HEK293 (cell line): ENCODE measurements around the gene KIF21A.

Source experiments
- CTCF ChIA-PET: fragments of 350-600 bp; formaldehyde crosslinking; extraction: SDS; loops from one replicate; lab custom pipeline; 2021; ENCODE audit warnings: antibody characterized with exemption; lab: Yijun Ruan, JAX
- POLR2A ChIA-PET: fragments of 300-600 bp; formaldehyde crosslinking; extraction: SDS; loops from one replicate; lab custom pipeline; 2020; ENCODE audit warnings: antibody characterized with exemption, inconsistent platforms; lab: Yijun Ruan, JAX
- H3K27ac ChIP-seq: fragments of 200-500 bp; sonication (Bioruptor generic); 2 replicates; pipeline ENCODE4 v1.5.1; 2014; ENCODE audit warnings: low read depth, low read length, control low read depth, inconsistent platforms; ENCODE audit errors: extremely low read depth
- H3K36me3 ChIP-seq, 2 experiments: fragments of 200-500 bp in 1 of 2; sonication (Bioruptor generic) in 1 of 2; 1 replicate in 1 of 2; 2 replicates in 1 of 2; pipeline ENCODE4 v1.5.1; 2014 to 2017; ENCODE audit warnings: inconsistent platforms in 2 of 2, low read length in 2 of 2; ENCODE audit not compliant: control insufficient read depth in 2 of 2, insufficient read depth in 1 of 2
- H3K4me1 ChIP-seq: fragments of 200-500 bp; sonication (Bioruptor generic); 2 replicates; pipeline ENCODE4 v1.5.1; 2014; ENCODE audit warnings: mild to moderate bottlenecking, low read length, inconsistent platforms; ENCODE audit not compliant: control insufficient read depth, insufficient read depth
- H3K4me3 ChIP-seq: 2 replicates; pipeline ENCODE4 v1.5.1; 2011; ENCODE audit warnings: low read depth, mild to moderate bottlenecking, control low read depth, low read length, moderate library complexity
- H3K9me3 ChIP-seq: fragments of 200-500 bp; sonication (Bioruptor generic); 2 replicates; pipeline ENCODE4 v1.5.1; 2014; ENCODE audit warnings: low read depth, low read length, inconsistent platforms; ENCODE audit not compliant: control insufficient read depth, insufficient read depth
- GLI4 ChIP-seq: fragments of 450-650 bp; formaldehyde crosslinking; IDR thresholded peaks from 2 replicates; pipeline ENCODE4 v1.5.1; 2016; ENCODE audit warnings: missing biosample characterization, missing genetic modification characterization
- GLIS1 ChIP-seq: fragments of 450-650 bp; formaldehyde crosslinking; IDR thresholded peaks from 2 replicates; pipeline ENCODE4 v1.5.1; 2016; ENCODE audit warnings: missing biosample characterization, missing genetic modification characterization
- SCRT2 ChIP-seq: fragments of 450-650 bp; formaldehyde crosslinking; IDR thresholded peaks from 2 replicates; pipeline ENCODE4 v1.5.1; 2016; ENCODE audit warnings: missing biosample characterization, missing genetic modification characterization
- TCF7L2 ChIP-seq: IDR thresholded peaks from 2 replicates; pipeline ENCODE4 v1.6.1; 2011; ENCODE audit warnings: low read depth, mild to moderate bottlenecking, inconsistent platforms, low read length, moderate library complexity, borderline replicate concordance
- ZBTB44 ChIP-seq: fragments of 450-650 bp; IDR thresholded peaks from 2 replicates; pipeline ENCODE4 v1.5.1; 2018; ENCODE audit warnings: missing biosample characterization, mild to moderate bottlenecking, missing genetic modification characterization
- ZBTB7A ChIP-seq: fragments of 450-650 bp; formaldehyde crosslinking; IDR thresholded peaks from 2 replicates; pipeline ENCODE4 v1.5.1; 2016; ENCODE audit warnings: low read depth, missing biosample characterization, missing genetic modification characterization
- ZNF24 ChIP-seq: fragments of 450-650 bp; formaldehyde crosslinking; IDR thresholded peaks from 2 replicates; pipeline ENCODE4 v1.5.1; 2016; ENCODE audit warnings: missing biosample characterization, missing genetic modification characterization
- ZNF280C ChIP-seq: fragments of 450-650 bp; formaldehyde crosslinking; IDR thresholded peaks from 2 replicates; pipeline ENCODE4 v1.5.1; 2016; ENCODE audit warnings: missing biosample characterization, missing genetic modification characterization
- ZNF37A ChIP-seq: fragments of 450-650 bp; IDR thresholded peaks from 2 replicates; pipeline ENCODE4 v1.5.1; 2018; ENCODE audit warnings: missing biosample characterization, missing genetic modification characterization
- ZNF426 ChIP-seq: fragments of 450-650 bp; formaldehyde crosslinking; IDR thresholded peaks from 2 replicates; pipeline ENCODE4 v1.5.1; 2017; ENCODE audit warnings: missing biosample characterization, missing genetic modification characterization, mild to moderate bottlenecking, inconsistent platforms, moderate library complexity
- ZNF549 ChIP-seq: fragments of 450-650 bp; IDR thresholded peaks from 2 replicates; pipeline ENCODE4 v1.5.1; 2018; ENCODE audit warnings: missing biosample characterization, missing genetic modification characterization, mild to moderate bottlenecking, inconsistent platforms, moderate library complexity
- ZNF555 ChIP-seq: fragments of 450-650 bp; formaldehyde crosslinking; conservative IDR thresholded peaks from 2 replicates; pipeline ENCODE4 v1.5.1; 2017; ENCODE audit warnings: missing biosample characterization, mild to moderate bottlenecking, missing genetic modification characterization, inconsistent platforms
- ZNF571 ChIP-seq: fragments of 450-650 bp; formaldehyde crosslinking; IDR thresholded peaks from 2 replicates; pipeline ENCODE4 v1.5.0; 2017; ENCODE audit warnings: missing biosample characterization, missing genetic modification characterization
- ZNF610 ChIP-seq: fragments of 450-650 bp; formaldehyde crosslinking; IDR thresholded peaks from 2 replicates; pipeline ENCODE4 v1.5.1; 2016; ENCODE audit warnings: missing biosample characterization, missing genetic modification characterization, borderline replicate concordance
- ZNF645 ChIP-seq: fragments of 450-650 bp; formaldehyde crosslinking; IDR thresholded peaks from 2 replicates; pipeline ENCODE4; 2016; ENCODE audit warnings: missing biosample characterization, missing genetic modification characterization
- ZNF837 ChIP-seq: fragments of 450-650 bp; formaldehyde crosslinking; IDR thresholded peaks from 2 replicates; pipeline ENCODE4 v1.5.1; 2016; ENCODE audit warnings: missing biosample characterization, missing genetic modification characterization
- TF ChIP-seq, protein P1 (sequence below): fragments of 450-650 bp; formaldehyde crosslinking; conservative IDR thresholded peaks from 2 replicates; pipeline ENCODE4 v1.5.1; 2016; ENCODE audit warnings: low read depth, missing biosample characterization, missing genetic modification characterization

KIF21A gene

GRCh38 chr12:39392154-39392925 is 50.6 kb downstream of the KIF21A start:
- no peaks in the 10 kb centered on the region for H3K9me3 ChIP-seq
- TF ChIP-seq ZNF426 (no peak), ZNF280C (tag by site-specific recombination) (no peak), SCRT2 (tag by site-specific recombination) (no peak), ZNF645 (tag by site-specific recombination) (no peak), ZNF610 (tag by site-specific recombination) (no peak), ZNF837 (tag by site-specific recombination) (no peak), GLI4 (tag by site-specific recombination) (no peak), ZBTB7A (no peak), ZNF37A (tag by site-specific recombination) (no peak), ZNF571 (no peak), TCF7L2 (no peak), GLIS1 (no peak), ZNF24 (tag by site-specific recombination) (no peak), ZNF555 (no peak), ZBTB44 (tag by site-specific recombination) (no peak), ZNF549 (no peak)
- TF ChIP-seq, protein P1, sequence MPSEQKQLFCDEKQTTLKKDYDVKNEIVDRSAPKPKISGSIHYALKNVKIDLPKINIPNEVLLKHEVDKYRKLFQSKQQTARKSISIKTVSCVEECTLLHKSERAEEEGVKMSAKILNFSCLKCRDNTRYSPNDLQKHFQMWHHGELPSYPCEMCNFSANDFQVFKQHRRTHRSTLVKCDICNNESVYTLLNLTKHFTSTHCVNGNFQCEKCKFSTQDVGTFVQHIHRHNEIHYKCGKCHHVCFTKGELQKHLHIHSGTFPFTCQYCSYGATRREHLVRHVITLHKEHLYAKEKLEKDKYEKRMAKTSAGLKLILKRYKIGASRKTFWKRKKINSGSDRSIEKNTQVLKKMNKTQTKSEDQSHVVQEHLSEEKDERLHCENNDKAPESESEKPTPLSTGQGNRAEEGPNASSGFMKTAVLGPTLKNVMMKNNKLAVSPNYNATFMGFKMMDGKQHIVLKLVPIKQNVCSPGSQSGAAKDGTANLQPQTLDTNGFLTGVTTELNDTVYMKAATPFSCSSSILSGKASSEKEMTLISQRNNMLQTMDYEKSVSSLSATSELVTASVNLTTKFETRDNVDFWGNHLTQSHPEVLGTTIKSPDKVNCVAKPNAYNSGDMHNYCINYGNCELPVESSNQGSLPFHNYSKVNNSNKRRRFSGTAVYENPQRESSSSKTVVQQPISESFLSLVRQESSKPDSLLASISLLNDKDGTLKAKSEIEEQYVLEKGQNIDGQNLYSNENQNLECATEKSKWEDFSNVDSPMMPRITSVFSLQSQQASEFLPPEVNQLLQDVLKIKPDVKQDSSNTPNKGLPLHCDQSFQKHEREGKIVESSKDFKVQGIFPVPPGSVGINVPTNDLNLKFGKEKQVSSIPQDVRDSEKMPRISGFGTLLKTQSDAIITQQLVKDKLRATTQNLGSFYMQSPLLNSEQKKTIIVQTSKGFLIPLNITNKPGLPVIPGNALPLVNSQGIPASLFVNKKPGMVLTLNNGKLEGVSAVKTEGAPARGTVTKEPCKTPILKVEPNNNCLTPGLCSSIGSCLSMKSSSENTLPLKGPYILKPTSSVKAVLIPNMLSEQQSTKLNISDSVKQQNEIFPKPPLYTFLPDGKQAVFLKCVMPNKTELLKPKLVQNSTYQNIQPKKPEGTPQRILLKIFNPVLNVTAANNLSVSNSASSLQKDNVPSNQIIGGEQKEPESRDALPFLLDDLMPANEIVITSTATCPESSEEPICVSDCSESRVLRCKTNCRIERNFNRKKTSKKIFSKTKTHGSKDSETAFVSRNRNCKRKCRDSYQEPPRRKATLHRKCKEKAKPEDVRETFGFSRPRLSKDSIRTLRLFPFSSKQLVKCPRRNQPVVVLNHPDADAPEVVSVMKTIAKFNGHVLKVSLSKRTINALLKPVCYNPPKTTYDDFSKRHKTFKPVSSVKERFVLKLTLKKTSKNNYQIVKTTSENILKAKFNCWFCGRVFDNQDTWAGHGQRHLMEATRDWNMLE, result no peak
- H3K36me3 ChIP-seq, result no peaks in the 10 kb centered on the region
- H3K27ac ChIP-seq, result no peak overlapping the region
- ChIA-PET CTCF (no interaction called here), POLR2A (no interaction called here)
- no peak overlapping the region for H3K4me3 ChIP-seq
- no peaks in the 10 kb centered on the region for H3K4me1 ChIP-seq
